GM12878 (cell line): ENCODE results near the gene C21orf91.

ENCODE experiments used
- BHLHE40 ChIP-seq, 2 experiments: fragments of 450-650 bp in 1 of 2; IDR thresholded peaks; 2 replicates each; pipeline ENCODE4 v1.6.1; 2011 to 2017; ENCODE audit warnings: low read depth in 2 of 2, borderline replicate concordance in 1 of 2, improper control_type of control experiment in 1 of 2, low read length in 1 of 2, mild to moderate bottlenecking in 1 of 2
- ETV6 ChIP-seq, 2 experiments: fragments of 450-650 bp in 1 of 2; IDR thresholded peaks in 1 of 2; conservative IDR thresholded peaks in 1 of 2; 2 replicates each; pipeline ENCODE4 v1.6.1; 2014; ENCODE audit warnings: antibody characterized with exemption in 1 of 2, borderline replicate concordance in 1 of 2, low read depth in 1 of 2, mild to moderate bottlenecking in 1 of 2, moderate library complexity in 1 of 2
- IKZF1 ChIP-seq: fragments of 450-650 bp; conservative IDR thresholded peaks from 2 replicates; pipeline ENCODE4 v1.6.1; 2017; ENCODE audit warnings: antibody characterized with exemption, mild to moderate bottlenecking
- POLR2AphosphoS5 ChIP-seq: IDR thresholded peaks from 2 replicates; pipeline ENCODE4 v1.6.1; 2011; ENCODE audit warnings: mild to moderate bottlenecking, low read length, inconsistent platforms
- RAD21 ChIP-seq: IDR thresholded peaks from 2 replicates; pipeline ENCODE4 v1.6.1; 2011; ENCODE audit warnings: mild to moderate bottlenecking, low read depth, low read length, moderate library complexity; ENCODE audit not compliant: insufficient read depth
- TF ChIP-seq, protein P1 (sequence below): IDR thresholded peaks from 2 replicates; pipeline ENCODE4 v1.6.1; 2011; ENCODE audit warnings: mild to moderate bottlenecking, low read depth, low read length, moderate library complexity; ENCODE audit not compliant: insufficient replicate concordance

DNA sequence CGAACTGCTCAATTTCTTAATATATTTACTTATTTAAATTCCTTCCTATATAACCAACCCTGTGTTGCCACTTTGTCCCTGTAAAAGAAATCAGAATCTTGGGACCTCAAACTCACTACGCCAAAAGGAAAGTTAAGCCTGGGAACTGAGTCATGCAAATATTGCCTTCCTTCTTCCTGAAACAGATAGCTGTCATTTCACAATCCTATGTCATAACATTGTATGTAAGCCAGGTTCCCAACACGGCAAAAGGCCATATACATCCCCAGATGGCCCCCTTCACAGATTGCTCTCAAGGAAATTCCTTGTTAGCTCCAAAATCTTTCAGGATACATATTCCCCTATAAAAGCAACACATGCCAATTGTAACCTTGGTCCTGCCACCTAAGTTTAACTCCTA lies 39.7 kb downstream of the C21orf91 start:
- TF ChIP-seq POLR2AphosphoS5 (no peak), RAD21 (no peak), ETV6 (conservative IDR thresholded peaks at IDR 0.05 in 1 of 2, IDR thresholded peaks at IDR 0.05 in 1 of 2; ENCODE audit: borderline replicate concordance in 1 of 2, low read depth in 1 of 2) (no peak), BHLHE40 (IDR thresholded peaks at IDR 0.05; ENCODE audit: borderline replicate concordance in 1 of 2, low read depth in 2 of 2, low read length in 1 of 2) (no peak), IKZF1 (no peak)
- TF ChIP-seq, protein P1, sequence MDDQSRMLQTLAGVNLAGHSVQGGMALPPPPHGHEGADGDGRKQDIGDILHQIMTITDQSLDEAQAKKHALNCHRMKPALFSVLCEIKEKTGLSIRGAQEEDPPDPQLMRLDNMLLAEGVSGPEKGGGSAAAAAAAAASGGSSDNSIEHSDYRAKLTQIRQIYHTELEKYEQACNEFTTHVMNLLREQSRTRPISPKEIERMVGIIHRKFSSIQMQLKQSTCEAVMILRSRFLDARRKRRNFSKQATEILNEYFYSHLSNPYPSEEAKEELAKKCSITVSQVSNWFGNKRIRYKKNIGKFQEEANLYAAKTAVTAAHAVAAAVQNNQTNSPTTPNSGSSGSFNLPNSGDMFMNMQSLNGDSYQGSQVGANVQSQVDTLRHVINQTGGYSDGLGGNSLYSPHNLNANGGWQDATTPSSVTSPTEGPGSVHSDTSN, result no peak
